GM21390 (cell line): Measurements from ENCODE around the gene CACNB4.
"Not testable (repeated sequence)": the region's sequence is repeated elsewhere in the genome, so short reads cannot be mapped to it uniquely, and the experiment has no call there.

Experiments used
- ATAC-seq: cut with Tn5 transposase; IDR thresholded peaks from one replicate; pipeline ENCODE4 v1.9.1; 2021; ENCODE audit not compliant: unreplicated experiment

Gene CACNB4

GRCh38 chr2:151828143-151828889 is 270.5 kb downstream of the CACNB4 start, which contains the start of gene ARL5A:
Gene ARL5A, minus strand, starts transcription at chr2:151828421. Its CDS starts 245 bp downstream, at chr2:151828176.
- peak; percentile 90 for ATAC-seq

- ATAC-seq, result peak; percentile 26
These were observed 271.2 kb downstream of the CACNB4 start for GRCh38 chr2:151827564-151828142.

DNA sequence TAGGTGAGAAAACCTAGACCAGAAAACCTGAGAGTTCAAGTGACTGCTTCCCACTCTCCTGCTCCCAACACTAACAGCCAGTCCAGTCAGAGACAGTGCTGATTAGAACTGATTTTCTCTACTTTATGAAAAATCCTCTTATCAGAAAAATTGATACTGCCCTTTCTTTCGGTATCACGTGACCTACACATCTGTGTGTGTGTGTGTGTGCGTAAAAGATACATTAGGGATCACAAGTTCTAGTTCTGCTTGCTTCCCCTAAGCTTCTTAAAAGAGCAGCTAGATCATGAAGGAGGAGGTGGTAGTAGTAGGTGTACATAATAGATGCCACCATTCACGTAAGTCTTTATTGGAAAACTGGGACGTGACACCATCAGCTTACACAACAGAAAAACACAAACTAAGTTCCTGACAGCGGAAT is 272.1 kb downstream of the CACNB4 start:
- no peak for ATAC-seq

DNA sequence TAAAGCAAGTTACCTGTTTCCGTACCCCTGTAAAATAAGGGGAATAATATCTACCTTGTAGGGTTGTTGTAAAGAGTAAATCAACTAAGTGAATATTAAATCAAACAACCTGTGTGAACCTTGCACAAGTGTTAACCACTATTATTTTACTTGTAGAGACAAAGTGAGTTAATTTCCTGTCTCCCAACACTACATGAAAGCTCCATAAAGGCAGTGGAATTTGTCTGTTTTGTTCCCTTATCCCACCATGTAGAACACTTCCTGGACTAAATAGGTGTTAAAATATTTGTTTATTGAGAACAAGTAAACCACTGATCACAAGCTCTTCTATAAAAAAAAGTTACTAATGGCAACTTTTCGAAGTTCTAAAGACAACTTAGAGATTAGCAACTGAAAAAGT is 274.0 kb downstream of the CACNB4 start:
- ATAC-seq, result no peak

GRCh38 chr2:151823651-151824050 is 275.2 kb downstream of the CACNB4 start:
- ATAC-seq, result no peak

DNA sequence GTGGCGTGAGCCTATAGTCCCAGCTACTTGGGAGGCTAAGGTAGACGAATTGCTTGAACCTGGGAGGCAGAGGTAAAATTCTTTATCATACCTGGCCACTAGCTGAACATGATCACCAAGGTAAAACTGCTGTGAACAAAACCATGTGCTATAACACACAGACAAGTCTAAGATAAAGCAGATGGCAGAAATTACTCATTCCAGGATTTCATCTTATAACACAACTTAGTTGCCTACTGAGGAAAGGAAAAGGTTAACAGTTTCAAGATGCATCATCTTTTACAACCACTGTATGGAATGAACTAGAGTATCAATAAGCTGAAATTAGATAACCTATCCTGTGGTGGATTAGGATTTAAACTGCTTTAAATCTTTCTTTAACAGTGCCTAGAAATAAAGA is 278.9 kb downstream of the CACNB4 start:
- ATAC-seq, result peak; percentile 54

DNA sequence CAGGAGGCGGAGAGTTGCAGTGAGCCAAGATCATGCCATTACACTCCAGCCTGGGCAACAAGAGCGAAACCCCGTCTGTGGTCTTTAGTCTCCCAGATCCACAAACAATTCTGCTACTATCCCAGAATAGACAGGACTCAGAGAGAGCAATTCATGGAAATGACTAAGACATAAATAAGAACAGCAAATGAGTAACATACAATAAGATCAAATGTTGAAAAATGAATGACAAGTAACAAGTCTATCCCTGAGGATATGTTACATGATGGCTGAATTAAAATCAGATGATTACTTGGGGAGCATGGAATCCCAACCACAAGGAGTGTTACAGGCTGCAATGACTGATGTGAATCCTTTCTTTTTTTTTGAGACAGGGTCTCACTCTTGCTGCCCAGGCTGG is 280.9 kb downstream of the CACNB4 start:
- no peak for ATAC-seq

DNA sequence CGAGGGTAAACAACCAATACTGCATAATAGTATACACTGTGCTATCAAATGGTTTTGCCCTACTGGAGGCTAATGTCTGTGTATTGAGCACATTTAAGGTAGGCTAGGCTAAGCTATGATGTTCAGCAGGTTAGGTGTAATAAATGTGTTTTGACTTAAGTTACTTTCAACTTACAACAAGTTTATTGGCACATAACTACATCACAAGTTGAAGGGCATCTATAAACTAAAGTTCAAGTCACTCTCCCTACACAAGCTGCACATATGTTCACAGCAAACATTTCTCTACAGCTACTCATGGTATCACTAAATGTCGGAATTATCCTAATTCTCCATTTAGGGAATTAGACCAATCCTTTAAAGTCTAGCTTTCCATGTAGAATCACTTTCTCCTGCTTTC is 282.0 kb downstream of the CACNB4 start:
- ATAC-seq, result no peak

GRCh38 chr2:151815821-151816489 is 282.9 kb downstream of the CACNB4 start:
- ATAC-seq, result no peak

DNA sequence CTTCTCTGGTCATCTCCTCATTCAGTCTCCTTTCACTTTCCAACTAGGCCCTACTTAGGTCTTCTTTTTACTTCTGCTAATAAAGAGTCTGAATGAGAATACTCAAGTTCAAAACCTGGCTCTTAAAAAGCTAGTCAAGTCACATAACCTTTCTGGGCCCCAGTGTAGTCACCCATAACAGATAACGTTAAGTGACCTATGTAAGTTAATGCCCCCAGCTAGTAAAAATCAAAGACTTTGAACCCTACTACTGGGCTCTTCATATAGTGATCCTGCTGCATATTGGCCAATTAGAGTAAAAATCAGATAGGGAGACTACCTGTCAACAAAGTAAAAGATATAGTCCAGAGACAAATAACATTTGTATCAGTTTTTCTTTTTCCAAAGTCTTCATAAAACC is 288.4 kb downstream of the CACNB4 start:
- ATAC-seq, result no peak

DNA sequence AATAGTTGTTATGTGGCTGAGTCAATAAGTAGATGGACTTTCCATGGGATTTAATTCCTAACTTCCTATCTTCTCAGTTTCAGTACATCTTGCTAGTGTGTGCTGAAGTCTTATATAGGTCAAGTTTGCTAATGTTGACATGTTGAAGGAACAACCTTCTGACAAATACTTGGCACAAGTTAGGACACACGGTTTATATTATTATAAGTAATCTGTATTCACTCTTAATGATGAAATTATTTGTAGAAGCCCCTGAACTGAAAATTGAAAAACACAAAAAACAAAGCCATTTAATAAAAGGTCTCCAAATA is 289.8 kb downstream of the CACNB4 start:
- ATAC-seq, result no peak

DNA sequence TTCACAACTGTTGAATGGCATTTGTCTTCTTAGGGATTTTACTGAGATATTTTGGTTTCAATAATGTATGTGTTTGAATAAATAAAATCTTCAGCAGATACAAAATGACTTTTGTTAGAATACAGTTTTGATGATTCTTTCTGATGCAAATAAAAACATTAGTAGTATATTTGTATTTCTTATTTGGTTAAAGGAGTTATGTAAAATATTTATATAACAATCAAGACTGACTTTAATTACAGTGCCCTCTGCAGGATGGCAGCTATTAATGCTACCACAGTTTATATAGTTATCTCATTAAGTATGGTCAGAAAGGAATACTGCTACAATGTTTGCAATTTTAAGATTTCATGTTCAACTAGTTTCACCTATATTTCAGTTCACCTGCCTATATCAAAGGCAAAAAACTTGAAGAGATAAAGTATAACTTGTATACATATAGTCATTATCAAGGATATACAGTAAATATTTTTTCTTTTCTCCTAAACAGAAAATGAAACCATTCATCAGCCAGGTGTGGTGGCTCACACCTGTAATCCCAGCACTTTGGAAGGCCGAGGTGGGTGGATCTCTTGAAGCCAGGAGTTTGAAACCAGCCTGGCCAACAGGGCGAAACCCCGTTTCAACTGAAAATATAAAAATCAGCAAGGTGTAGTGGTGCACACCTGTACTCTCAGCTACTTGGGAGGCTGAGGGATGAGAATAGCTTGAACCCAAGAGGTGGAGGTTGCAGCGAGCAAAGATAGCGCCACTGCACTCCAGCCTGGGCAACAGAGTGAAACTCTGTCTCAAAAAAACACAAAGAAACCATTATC is 290.4 kb downstream of the CACNB4 start:
- no peak for ATAC-seq

- no peak for ATAC-seq
These were observed 292.9 kb downstream of the CACNB4 start for GRCh38 chr2:151805961-151806360.

DNA sequence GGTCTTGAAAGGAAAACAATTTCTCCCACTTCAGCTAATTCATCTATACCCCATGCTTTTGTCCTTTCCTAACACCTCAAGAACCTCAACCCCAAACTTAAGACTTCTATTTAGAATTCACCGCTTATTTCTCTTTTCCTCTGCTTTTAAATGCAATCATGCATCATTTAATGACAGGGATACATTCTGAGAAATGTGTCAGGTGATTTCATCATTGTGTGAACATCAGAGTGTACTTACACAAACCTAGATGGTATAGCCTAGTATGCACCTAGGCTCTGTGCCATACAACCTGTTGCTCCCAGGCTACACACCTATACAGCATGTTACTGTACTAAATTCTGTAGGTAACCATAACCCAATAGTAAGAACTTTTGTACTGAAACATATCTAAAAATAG is 293.5 kb downstream of the CACNB4 start:
- no peak for ATAC-seq

GRCh38 chr2:151803811-151804210 is 295.0 kb downstream of the CACNB4 start:
- no peak for ATAC-seq

- no peak for ATAC-seq
These were observed 296.5 kb downstream of the CACNB4 start for GRCh38 chr2:151802315-151802714.

DNA sequence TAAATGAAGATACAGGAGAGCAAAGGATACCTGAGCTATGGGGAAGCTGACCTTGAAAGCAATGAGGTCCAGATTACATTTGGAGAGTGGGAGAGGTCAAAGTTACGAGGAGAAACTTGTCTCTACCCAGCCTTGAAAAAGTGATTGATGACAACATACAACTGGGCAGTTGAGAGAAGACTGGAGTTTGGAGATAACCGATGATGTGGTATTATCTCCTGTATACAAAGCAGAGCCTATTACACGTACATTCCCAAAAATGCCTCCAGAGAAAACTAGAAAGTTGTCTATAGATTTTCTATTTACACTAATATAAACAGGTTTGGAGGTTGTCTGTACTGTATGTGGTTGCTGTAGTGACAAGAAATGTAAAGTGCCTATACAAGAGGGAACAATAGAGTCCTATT is 299.0 kb downstream of the CACNB4 start:
- no peak for ATAC-seq

DNA sequence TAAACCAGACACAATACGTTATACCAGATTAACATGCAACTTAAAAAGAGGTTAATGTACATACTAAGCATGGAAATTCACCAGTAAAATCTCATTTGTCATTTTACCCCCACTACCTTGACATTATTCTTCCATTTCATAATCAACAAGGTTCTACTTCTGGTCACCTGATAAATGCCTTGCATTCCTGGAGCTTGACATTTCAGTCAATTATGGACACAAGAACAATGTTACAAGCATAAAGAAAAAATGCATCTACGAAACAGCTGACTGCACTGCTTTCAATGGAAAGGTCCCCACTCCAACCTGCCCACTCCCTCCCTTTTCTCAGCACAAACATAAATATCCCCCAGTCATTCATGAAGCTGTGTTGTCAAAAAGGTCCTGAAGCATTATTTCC is 302.1 kb downstream of the CACNB4 start:
- ATAC-seq, result no peak

- no peak for ATAC-seq
These were observed 303.1 kb downstream of the CACNB4 start for GRCh38 chr2:151795646-151796240.

DNA sequence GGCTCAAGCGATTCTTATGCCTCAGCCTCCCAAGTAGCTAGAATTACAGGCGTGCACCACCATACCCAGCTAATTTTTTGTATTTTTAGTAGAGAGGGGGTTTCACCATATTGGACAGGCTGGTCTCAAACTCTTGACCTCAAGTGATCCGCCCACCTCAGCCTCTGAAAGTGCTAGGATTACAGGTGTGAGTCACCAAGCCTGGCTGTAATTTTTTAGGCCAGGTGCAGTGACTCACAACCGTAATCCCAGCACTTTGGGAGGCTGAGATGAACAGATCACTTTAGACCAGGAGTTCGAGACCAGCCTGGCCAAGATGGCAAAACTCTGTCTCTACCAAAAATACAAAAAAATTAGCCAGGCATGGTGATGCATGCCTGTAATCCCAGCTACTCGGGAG is 304.4 kb downstream of the CACNB4 start:
- ATAC-seq, result not testable (repeated sequence)

DNA sequence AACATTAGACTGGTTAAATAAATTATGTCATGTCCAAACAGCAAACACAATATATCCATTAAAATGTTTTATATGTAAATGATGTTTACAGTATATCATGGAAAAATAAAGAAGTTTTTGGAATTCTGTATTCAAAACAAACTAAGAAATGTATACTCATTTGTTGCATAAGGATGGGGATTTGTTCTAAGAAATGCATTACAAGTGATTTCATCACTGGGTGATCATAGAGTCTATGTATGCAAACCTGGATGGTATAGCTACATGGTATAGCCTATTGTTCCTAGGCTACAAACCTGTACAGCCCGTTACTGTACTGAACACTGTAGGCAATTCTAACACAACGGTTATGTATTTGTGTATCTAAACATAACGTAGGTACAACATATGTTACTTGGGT is 305.7 kb downstream of the CACNB4 start:
- ATAC-seq, result no peak
